ENCODE measurements around the gene CACNA2D1. TPM values are rescaled to one million over a fixed set of nuclear protein-coding genes. Genes with fewer than 3 reads are reported as not detected.

Gene CACNA2D1
- total RNA-seq, 1 experiment from 2014 or later: 36.2 TPM

DNA sequence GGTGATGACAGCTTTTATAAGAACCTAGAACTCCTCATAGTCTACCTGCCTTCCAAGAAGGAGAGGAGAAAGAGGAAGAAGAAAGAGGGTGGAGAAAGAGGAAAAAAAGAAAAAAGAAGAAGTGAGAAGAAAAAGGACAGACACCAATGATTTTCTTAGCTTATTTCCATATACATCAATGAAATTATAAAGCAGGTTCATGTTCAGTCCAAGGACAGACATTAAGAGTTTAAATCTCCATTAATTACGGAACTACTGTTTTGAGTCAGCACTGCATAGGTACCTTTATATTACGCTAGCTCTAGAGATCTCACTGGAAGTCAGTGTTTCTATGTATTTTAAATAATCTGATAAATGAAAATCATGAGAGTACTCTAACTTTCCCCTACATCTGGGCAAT, 364.8 kb downstream of the CACNA2D1 start:
- H2BK5ac ChIP-seq (ENCODE audit: insufficient read length, low read length): no peak overlapping the region
- H3T11ph ChIP-seq (ENCODE audit: low read length): no peak overlapping the region
- H3K9ac ChIP-seq (ENCODE audit: extremely low read depth, insufficient read length, low read length): no peak overlapping the region
- no peaks in the 10 kb centered on the region for H3K23me2 ChIP-seq (ENCODE audit: insufficient read length, low read depth, low read length, poor library complexity, severe bottlenecking)
- H4K8ac ChIP-seq (replicated peaks; ENCODE audit: insufficient read length, low read depth, low read length): no peak overlapping the region
- Mint-ChIP-seq H3K9me3 (no peaks in the 10 kb centered on the region; a peak in 1 of 5 replicates), H3K4me3 (no peak overlapping the region), H3K4me1 (0 out of 4 replicates have a peak, but pooled peaks cover 3 to 5% of the 10 kb centered on the region in 2 experiments), H3K27ac (no peak overlapping the region), H3K27me3 (ENCODE audit: low read depth) (no peaks in the 10 kb centered on the region), H3K36me3 (ENCODE audit: insufficient read depth in 1 of 3, low read depth in 3 of 3) (peaks cover 0 to 11% (median 9%) of the 10 kb centered on the region in 3 experiments; a peak in 4 of 7 replicates)
- H2BK15ac ChIP-seq (ENCODE audit: low read depth, low read length): no peak overlapping the region
- H2BK12ac ChIP-seq (ENCODE audit: insufficient read length, low read depth, low read length): no peak overlapping the region
- H2BK20ac ChIP-seq (ENCODE audit: low read depth, low read length, poor library complexity, severe bottlenecking): no peak overlapping the region
- no peaks in the 10 kb centered on the region for H3K79me1 ChIP-seq (ENCODE audit: insufficient read depth, low read depth, low read length, poor library complexity, severe bottlenecking)
- H3K4me1 ChIP-seq (ENCODE audit: insufficient read depth, low read length): no peaks in the 10 kb centered on the region
- WGBS (ENCODE audit: extremely low coverage, insufficient read length, low lambda C conversion rate): no CpG with 5 or more reads among the region's 2 CpGs
- no peak overlapping the region for H2AK5ac ChIP-seq (ENCODE audit: insufficient read length, low read length)
- no peak overlapping the region for H3K18ac ChIP-seq (ENCODE audit: insufficient read length, low read depth, low read length)
- DNase-seq: no peak
- no peak overlapping the region for H4K91ac ChIP-seq (ENCODE audit: insufficient read length, low read depth, low read length)
- no peak overlapping the region for H3K56ac ChIP-seq (ENCODE audit: insufficient read length, low read depth, low read length)
- H2AFZ ChIP-seq (ENCODE audit: low read length): no peak overlapping the region
- no peak overlapping the region for H2BK120ac ChIP-seq (ENCODE audit: low read depth, low read length, poor library complexity, severe bottlenecking)
- H3K4ac ChIP-seq (ENCODE audit: low read depth, low read length): no peak overlapping the region
- H4K5ac ChIP-seq (ENCODE audit: insufficient read length, low read depth, low read length): no peak overlapping the region
- H3K23ac ChIP-seq (ENCODE audit: insufficient read length, low read depth, low read length): no peak overlapping the region
- H3K27me3 ChIP-seq (ENCODE audit: insufficient read depth, low read length): no peaks in the 10 kb centered on the region
- TF ChIP-seq CTCF (conservative IDR thresholded peaks at IDR 0.05): no peak
- H3K79me2 ChIP-seq (ENCODE audit: insufficient read depth, low read length): no peaks in the 10 kb centered on the region
- H3K14ac ChIP-seq (ENCODE audit: insufficient read depth, low read length): no peak overlapping the region
- no peak overlapping the region for H3K4me2 ChIP-seq (ENCODE audit: insufficient read depth, insufficient read length, low read length)
- H3K9me3 ChIP-seq (ENCODE audit: control insufficient read depth, low read depth, low read length): no peaks in the 10 kb centered on the region
- H4K20me1 ChIP-seq (ENCODE audit: control insufficient read depth, insufficient read depth, insufficient read length): no peaks in the 10 kb centered on the region
- no peak overlapping the region for H3K27ac ChIP-seq (ENCODE audit: insufficient read length, low read depth, low read length)
